ENCODE data around the gene IPPK. TPM values are rescaled to one million over a fixed set of nuclear protein-coding genes. Genes with fewer than 3 reads are reported as not detected.

IPPK gene
- total and polyA plus RNA-seq, 2 of the 4 experiments (the other 2 are of a cell fraction) = 25.1 to 26.8 TPM

GRCh38 chr9:92709240-92709639 is 39.3 kb upstream of the IPPK start:
- ChIA-PET POLR2A (ENCODE audit: unreplicated experiment) (no interaction called here), CTCF (interaction anchor here (0.6 kb wide), 1 partner anchor 9 kb away, joined by 3 read pairs; no protein-coding TSS in a partner anchor)
- no peak overlapping the region for H3K4ac ChIP-seq (ENCODE audit: low read depth, low read length)
- no peaks in the 10 kb centered on the region for H4K20me1 ChIP-seq (ENCODE audit: insufficient read depth, low read length)
- no peaks in the 10 kb centered on the region for H3K27me3 ChIP-seq (ENCODE audit: control insufficient read depth, insufficient read depth, low read length)
- H3K9me3 ChIP-seq (ENCODE audit: control insufficient read depth, insufficient read depth, low read length) = no peaks in the 10 kb centered on the region
- no TSS peak for BruUV-seq (replicated peaks)
- TF ChIP-seq FOS (IDR thresholded peaks at IDR 0.05; ENCODE audit: low read depth, low read length) (no peak), MAFK (IDR thresholded peaks at IDR 0.05; ENCODE audit: low read depth, low read length) (0 out of 2 replicates have a peak, but pooled peaks have one; percentile 26)
- DNase-seq (no peak), ATAC-seq (ENCODE audit: low read depth) (no peak)
- H3K56ac ChIP-seq (ENCODE audit: extremely low read depth, insufficient read depth, low read length) = no peak overlapping the region
- H3K27ac ChIP-seq (ENCODE audit: insufficient read depth, low read length) = no peak overlapping the region
- no peaks in the 10 kb centered on the region for H3K4me1 ChIP-seq (ENCODE audit: control insufficient read depth, insufficient read depth, low read length)
- intact Hi-C loops (cut with micrococcal nuclease) = no loop called here
- no peaks in the 10 kb centered on the region for H3K9me1 ChIP-seq (ENCODE audit: insufficient read depth, low read length)
- no peak overlapping the region for H2BK20ac ChIP-seq (ENCODE audit: low read depth, low read length)
- H3K79me1 ChIP-seq (ENCODE audit: low read depth in 1 of 2, low read length in 2 of 2) = 0 out of 4 replicates have a peak, but pooled peaks cover 0 to 9% of the 10 kb centered on the region in 2 experiments
- H3K18ac ChIP-seq (ENCODE audit: low read depth, low read length) = no peak overlapping the region
- H3K36me3 ChIP-seq (ENCODE audit: control insufficient read depth, insufficient read depth, low read length) = peaks cover 24% of the 10 kb centered on the region
- in situ Hi-C loops (cut with MboI; ENCODE audit: low sequenced_read_pairs) = no loop called here
- no peak overlapping the region for H3K23ac ChIP-seq (ENCODE audit: low read depth, low read length)
- no peak overlapping the region for H2AK5ac ChIP-seq (ENCODE audit: low read depth, low read length)
- dilution Hi-C loops (cut with HindIII; ENCODE audit: low sequenced_read_pairs, unreplicated experiment) = no loop called here
- H3K14ac ChIP-seq (replicated peaks; ENCODE audit: low read depth, low read length) = no peak overlapping the region
- no peak overlapping the region for H2AK9ac ChIP-seq (replicated peaks; ENCODE audit: low read depth, low read length, poor library complexity)
- H4K91ac ChIP-seq (ENCODE audit: insufficient read depth, low read depth, low read length) = no peak overlapping the region
- no peak overlapping the region for H3K9ac ChIP-seq (ENCODE audit: low read depth, low read length)
- no peak overlapping the region for H2BK120ac ChIP-seq (ENCODE audit: low read depth, low read length)
- no peak overlapping the region for H4K8ac ChIP-seq (ENCODE audit: low read depth in 2 of 2, low read length in 2 of 2)
- H2AFZ ChIP-seq (replicated peaks; ENCODE audit: low read length, poor library complexity) = no peak overlapping the region
- no peak overlapping the region for H2BK15ac ChIP-seq (ENCODE audit: low read depth, low read length)
- H3K4me2 ChIP-seq (ENCODE audit: low read depth, low read length) = no peak overlapping the region
- no peak overlapping the region for H4K5ac ChIP-seq (ENCODE audit: low read depth, low read length)
- H3K4me3 ChIP-seq (ENCODE audit: insufficient read depth, low read depth, low read length) = no peak overlapping the region
- no peak overlapping the region for H2BK5ac ChIP-seq (ENCODE audit: low read depth, low read length, poor library complexity, severe bottlenecking)
